K562 (cell line): ENCODE measurements around the gene TMPRSS5. TPM values are rescaled to one million over a fixed set of nuclear protein-coding genes. Genes with fewer than 3 reads are reported as not detected.

Source experiments
- ATAC-seq: fragments of 200-7000 bp; cut with Tn5 transposase; 3 replicates; pipeline ENCODE4 v1.9.1; 2020; ENCODE audit warnings: moderate library complexity
- BruUV-seq: library from RNA; stranded (reverse); fragments of 400-500 nt; replicated peaks from 2 replicates; lab custom pipeline; 2021; lab: Mats Ljungman, UMichigan
- CTCF ChIA-PET: fragments of 300-600 bp; formaldehyde crosslinking; extraction: SDS; loops from one replicate; lab custom pipeline; 2021; ENCODE audit warnings: low intra/inter-chr PET ratio; lab: Yijun Ruan, JAX
- POLR2A ChIA-PET: fragments of 300-600, 350-650 bp; sonication (Branson Sonifier 250); formaldehyde crosslinking; extraction: SDS; loops from one replicate; lab custom pipeline; 2021; ENCODE audit warnings: antibody characterized with exemption, inconsistent platforms; lab: Yijun Ruan, JAX
- DNase-seq, 4 experiments: peaks; one replicate each; pipeline versions ENCODE4 v3.0.0 to v3.0.0-alpha.2; 2011 to 2018; ENCODE audit warnings: low spot score in 3 of 4, mixed read lengths in 3 of 4; ENCODE audit errors: extremely low read depth in 1 of 4
- FAIRE-seq: peaks from 2 replicates; lab custom pipeline; 2011; peaks lifted over from hg19 to GRCh38; lab: Jason Lieb, UNC
- H2AFZ ChIP-seq: 2 replicates; pipeline ENCODE4 v1.6.0; 2011; ENCODE audit warnings: low read depth, low read length, control low read depth, inconsistent platforms
- H3K27ac ChIP-seq: fragments of 200-600 bp; 3 replicates; pipeline ENCODE4 v1.8.0; 2011; ENCODE audit warnings: low read depth, mild to moderate bottlenecking, control low read depth, inconsistent platforms, low read length, moderate library complexity, mixed read lengths; ENCODE audit errors: extremely low read depth
- H3K27me3 ChIP-seq, 2 experiments: fragments of 300-600 bp in 1 of 2; 2 replicates in 1 of 2; 3 replicates in 1 of 2; pipeline versions ENCODE4 v1.6.0 to v1.8.0; 2011; ENCODE audit warnings: inconsistent platforms in 2 of 2, low read length in 2 of 2, mild to moderate bottlenecking in 1 of 2, mixed read lengths in 1 of 2, moderate library complexity in 1 of 2; ENCODE audit not compliant: control insufficient read depth in 2 of 2, insufficient read depth in 2 of 2
- H3K36me3 ChIP-seq: fragments of 300-600 bp; 3 replicates; pipeline ENCODE4 v1.8.0; 2011; ENCODE audit warnings: mild to moderate bottlenecking, low read length, inconsistent platforms; ENCODE audit not compliant: control insufficient read depth, insufficient read depth
- H3K4me1 ChIP-seq, 2 experiments: fragments of 200-600 bp in 1 of 2; replicated peaks in 1 of 2; 2 replicates in 1 of 2; 3 replicates in 1 of 2; pipeline versions ENCODE4 v1.5.1 to v1.8.0; 2011; ENCODE audit warnings: inconsistent platforms in 2 of 2, low read length in 2 of 2, mild to moderate bottlenecking in 1 of 2, mixed read lengths in 1 of 2, moderate library complexity in 1 of 2; ENCODE audit not compliant: control insufficient read depth in 2 of 2, insufficient read depth in 2 of 2
- H3K4me2 ChIP-seq: 2 replicates; pipeline ENCODE4 v1.6.1; 2011; ENCODE audit warnings: low read length, control low read depth, inconsistent platforms, mixed read lengths; ENCODE audit not compliant: insufficient read depth
- H3K4me3 ChIP-seq: fragments of 200-600 bp; sonication (generic), shearing (Covaris generic); 2 replicates; pipeline ENCODE4 v1.5.1; 2016; ENCODE audit warnings: control low read depth, inconsistent platforms
- H3K79me2 ChIP-seq: fragments of 200-600 bp; 3 replicates; pipeline ENCODE4 v1.8.0; 2011; ENCODE audit warnings: low read length, inconsistent platforms; ENCODE audit not compliant: control insufficient read depth, insufficient read depth
- H3K9ac ChIP-seq, 2 experiments: 2 replicates each; pipeline versions ENCODE4 v1.6.0 to v1.6.1; 2011; ENCODE audit warnings: low read depth in 2 of 2, low read length in 2 of 2, control low read depth in 1 of 2, inconsistent platforms in 1 of 2, mild to moderate bottlenecking in 1 of 2, mixed read lengths in 1 of 2; ENCODE audit not compliant: insufficient read depth in 1 of 2
- H3K9me1 ChIP-seq: one replicate; pipeline ENCODE4 v1.6.0; 2011; ENCODE audit warnings: inconsistent platforms, mild to moderate bottlenecking, low read length, moderate library complexity; ENCODE audit not compliant: control insufficient read depth, insufficient read depth
- H3K9me3 ChIP-seq: replicated peaks from 2 replicates; pipeline ENCODE4 v1.5.1; 2011; ENCODE audit warnings: low read depth, low read length, inconsistent platforms; ENCODE audit not compliant: control insufficient read depth, insufficient read depth
- H4K20me1 ChIP-seq: replicated peaks from 2 replicates; pipeline ENCODE4 v1.6.1; 2011; ENCODE audit warnings: low read length, inconsistent platforms, mixed read lengths; ENCODE audit not compliant: control insufficient read depth, insufficient read depth
- FOSL1 ChIP-seq: fragments of 200-800 bp; sonication (Bioruptor generic); conservative IDR thresholded peaks from 2 replicates; pipeline ENCODE4 v1.6.1; 2016; ENCODE audit warnings: missing genetic modification characterization, missing compliant biosample characterization
- KDM1A ChIP-seq, 2 experiments: fragments of 450-650 bp; IDR thresholded peaks; 2 replicates each; pipeline ENCODE4 v1.6.1; 2016; ENCODE audit warnings: mild to moderate bottlenecking in 2 of 2
- MAX ChIP-seq: sonication (generic); formaldehyde crosslinking; IDR thresholded peaks from 2 replicates; pipeline ENCODE4 v1.9.0; 2022; ENCODE audit warnings: mild to moderate bottlenecking, missing genetic modification reagents
- MAZ ChIP-seq, 2 experiments: fragments of 450-650 bp in 1 of 2; sonication (generic) in 1 of 2; formaldehyde crosslinking; IDR thresholded peaks in 1 of 2; conservative IDR thresholded peaks in 1 of 2; 2 replicates each; pipeline versions ENCODE4 v1.4.0 to v1.5.0; 2020; ENCODE audit warnings: mild to moderate bottlenecking in 1 of 2, missing genetic modification reagents in 1 of 2
- MTF1 ChIP-seq: fragments of 250-450 bp; sonication (Bioruptor Pico); IDR thresholded peaks from 2 replicates; pipeline ENCODE4 v1.9.0; 2021; ENCODE audit warnings: moderate library complexity, mild to moderate bottlenecking, inconsistent platforms, borderline replicate concordance
- NFE2 ChIP-seq: IDR thresholded peaks from 2 replicates; pipeline ENCODE4 v1.6.1; 2014; ENCODE audit warnings: antibody characterized with exemption, low read depth
- NR2C2 ChIP-seq, 2 experiments: fragments of 200-800 bp in 1 of 2; sonication (Bioruptor generic) in 1 of 2; sonication (generic) in 1 of 2; formaldehyde crosslinking in 1 of 2; IDR thresholded peaks; 2 replicates each; pipeline versions ENCODE4 v1.6.1 to v1.8.0; 2016 to 2022; ENCODE audit warnings: mild to moderate bottlenecking in 1 of 2, missing compliant biosample characterization in 1 of 2, missing genetic modification characterization in 1 of 2, missing genetic modification reagents in 1 of 2
- PRPF4 ChIP-seq: fragments of 200-400 bp; formaldehyde crosslinking; IDR thresholded peaks from one replicate; pipeline ENCODE4 v1.6.1; 2017; ENCODE audit warnings: low read length, low read depth, mild to moderate bottlenecking; ENCODE audit not compliant: insufficient read depth, poor library complexity, severe bottlenecking
- TAL1 ChIP-seq: fragments of 450-650 bp; IDR thresholded peaks from 2 replicates; pipeline ENCODE4 v1.6.1; 2016; ENCODE audit warnings: mild to moderate bottlenecking
- WGBS: fragments of 100-300 bp; shearing (Covaris generic); methylation state at CpG from one replicate; pipeline ENCODE4 v1.1.6; 2016; ENCODE audit warnings: low coverage, mixed read lengths; ENCODE audit not compliant: insufficient coverage; ENCODE audit errors: missing lambda C conversion rate; 5-methylcytosine and 5-hydroxymethylcytosine counted together
- in situ Hi-C: fragments of 300-500 bp; cut with MboI; formaldehyde crosslinking; loops from 4 replicates; pipeline ENCODE4 v1.15.0; 2018; ENCODE audit warnings: inconsistent platforms, mixed read lengths
- intact Hi-C: fragments of 100-400 bp; cut with micrococcal nuclease; formaldehyde crosslinking; loops from 2 replicates; pipeline ENCODE4 v1.14.2; 2022
- polyA plus RNA-seq, 8 experiments: library from polyadenylated mRNA; depleted of rRNA in 4 of 8; stranded (reverse) in 5 of 8; unstranded in 3 of 8; fragments of >200 nt; fragmentation: Nextera tagmentation in 2 of 8; fragmentation: Illumina TruSeq in 1 of 8; extraction: Ambion mirVana in 2 of 8; extraction: Trizol in 1 of 8; gene quantifications; 2 replicates each; pipeline versions ENCODE4 v1.2.1 to v1.2.3, GENCODE V29; 2011 to 2014; ENCODE audit warnings: inconsistent platforms in 1 of 8, missing spikeins in 1 of 8
- total RNA-seq, 7 experiments: library from RNA; depleted of rRNA in 6 of 7; stranded (reverse); fragments of >200 nt in 6 of 7; fragmentation: Illumina TruSeq in 2 of 7; extraction: Trizol in 2 of 7; gene quantifications; 2 replicates each; pipeline versions ENCODE4 v1.2.1 to v1.2.3, GENCODE V29; 2011 to 2021; ENCODE audit warnings: low replicate concordance in 1 of 7
- TF ChIP-seq, protein P1 (sequence below): fragments of 450-650 bp; IDR thresholded peaks from 2 replicates; pipeline ENCODE4 v1.6.1; 2016; ENCODE audit warnings: antibody characterized with exemption

Gene TMPRSS5
- total and polyA plus RNA-seq, 9 of the 15 experiments (the other 6 are each of a cell fraction or from before 2014, with no cell fraction given), result 0.07 to 0.49 (median 0.17) TPM; not detected in 1

GRCh38 chr11:113675003-113675561, 31.0 kb downstream of the TMPRSS5 start:
- H3K4me1 ChIP-seq, result peaks cover 0 to 17% of the 10 kb centered on the region in 2 experiments; a peak in 4 of 5 replicates
- FAIRE-seq (no peak), ATAC-seq (peak; percentile 22), DNase-seq (peak in 2 of 4 experiments; percentile 38 to 45)
- POLR2A ChIA-PET, result interaction anchor here (0.6 to 1.5 kb wide), 3 partner anchors 14 to 86 kb away, joined by 3 to 4 read pairs (median 3); no protein-coding TSS in a partner anchor
- no peak overlapping the region for H3K27ac ChIP-seq
- 32% methylated on average over 5 of the region's 5 CpGs for WGBS
- H3K4me2 ChIP-seq, result no peak overlapping the region
- TF ChIP-seq PRPF4 (no peak), TAL1 (no peak), NR2C2 (CRISPR knock-in tag; IDR thresholded peaks at IDR 0.05) (no peak), NR2C2 (tag; IDR thresholded peaks at IDR 0.05) (peak; percentile 36; the same call in 1 of the 2 replicates), NFE2 (peak; percentile 36), MTF1 (no peak), MAZ (CRISPR knock-in tag; conservative IDR thresholded peaks at IDR 0.05 in 1 of 2, IDR thresholded peaks at IDR 0.05 in 1 of 2) (peak in 1 of 2 experiments; percentile 52; a peak in 1 of 4 replicates), FOSL1 (tag) (peak; percentile 84), MAX (CRISPR knock-in tag) (peak; percentile 40; the same call in 1 of the 2 replicates), KDM1A (IDR thresholded peaks at IDR 0.05) (0 out of 4 replicates have a peak, but pooled peaks of 1 of the 2 experiments have one; percentile 30)
- TF ChIP-seq, protein P1, sequence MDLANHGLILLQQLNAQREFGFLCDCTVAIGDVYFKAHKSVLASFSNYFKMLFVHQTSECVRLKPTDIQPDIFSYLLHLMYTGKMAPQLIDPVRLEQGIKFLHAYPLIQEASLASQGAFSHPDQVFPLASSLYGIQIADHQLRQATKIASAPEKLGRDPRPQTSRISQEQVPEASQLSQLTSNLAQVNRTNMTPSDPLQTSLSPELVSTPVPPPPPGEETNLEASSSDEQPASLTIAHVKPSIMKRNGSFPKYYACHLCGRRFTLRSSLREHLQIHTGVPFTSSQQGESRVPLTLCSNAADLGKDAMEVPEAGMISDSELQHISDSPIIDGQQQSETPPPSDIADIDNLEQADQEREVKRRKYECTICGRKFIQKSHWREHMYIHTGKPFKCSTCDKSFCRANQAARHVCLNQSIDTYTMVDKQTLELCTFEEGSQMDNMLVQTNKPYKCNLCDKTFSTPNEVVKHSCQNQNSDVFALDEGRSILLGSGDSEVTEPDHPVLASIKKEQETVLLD, result no peak
- H2AFZ ChIP-seq, result no peak overlapping the region
- H3K9me3 ChIP-seq, result no peaks in the 10 kb centered on the region
- in situ Hi-C loops (no loop called here), intact Hi-C loops (no loop called here)
- H3K27me3 ChIP-seq, result no peaks in the 10 kb centered on the region
- CTCF ChIA-PET, result no interaction called here
- no peaks in the 10 kb centered on the region for H3K79me2 ChIP-seq
- peak overlapping the region in 1 of 2 experiments; percentile 28; a peak in 1 of 4 replicates for H3K9ac ChIP-seq
- H3K9me1 ChIP-seq, result no peaks in the 10 kb centered on the region
- BruUV-seq, result no TSS peak
- H3K4me3 ChIP-seq, result no peak overlapping the region
- no peaks in the 10 kb centered on the region for H3K36me3 ChIP-seq
- H4K20me1 ChIP-seq, result no peaks in the 10 kb centered on the region
